Endothelial cell (in vitro differentiated cells): ENCODE data around the gene PUM1. TPM values are rescaled to one million over a fixed set of nuclear protein-coding genes. Genes with fewer than 3 reads are reported as not detected.
A peak's percentile ranks its signal among the peaks of the same experiment; 100 is the strongest.
"Not testable (repeated sequence)": the region's sequence is repeated elsewhere in the genome, so short reads cannot be mapped to it uniquely, and the experiment has no call there.

Experiments used
- DNase-seq: peaks from one replicate; pipeline ENCODE4 v3.0.0; 2021; ENCODE audit warnings: low spot score
- H3K27ac Mint-ChIP-seq: one replicate; pipeline ENCODE4 v1.8.0; 2021; ENCODE audit warnings: mixed read lengths, inconsistent platforms; ENCODE audit not compliant: unreplicated experiment
- H3K27me3 Mint-ChIP-seq: one replicate; pipeline ENCODE4 v1.8.0; 2021; ENCODE audit warnings: mild to moderate bottlenecking, moderate library complexity, mixed read lengths, inconsistent platforms; ENCODE audit not compliant: unreplicated experiment
- H3K36me3 Mint-ChIP-seq: one replicate; pipeline ENCODE4 v1.8.0; 2021; ENCODE audit warnings: mild to moderate bottlenecking, low read depth, mixed read lengths, inconsistent platforms; ENCODE audit not compliant: unreplicated experiment
- H3K4me1 Mint-ChIP-seq: one replicate; pipeline ENCODE4 v1.8.0; 2021; ENCODE audit warnings: mild to moderate bottlenecking, mixed read lengths, inconsistent platforms; ENCODE audit not compliant: unreplicated experiment
- H3K4me3 Mint-ChIP-seq: one replicate; pipeline ENCODE4 v1.8.0; 2021; ENCODE audit warnings: mild to moderate bottlenecking, mixed read lengths, inconsistent platforms; ENCODE audit not compliant: unreplicated experiment
- H3K9me3 Mint-ChIP-seq: one replicate; pipeline ENCODE4 v1.8.0; 2021; ENCODE audit warnings: mixed read lengths, inconsistent platforms; ENCODE audit not compliant: unreplicated experiment
- total RNA-seq: library from RNA; stranded (reverse); fragmentation: NEBNext Ultra II Directional; extraction: Animal tissue kit (Norgen Biotek cat#: 25700); gene quantifications from one replicate; pipeline ENCODE4 v1.2.1, GENCODE V29; 2021; ENCODE audit not compliant: unreplicated experiment
- TF ChIP-seq, protein P1 (sequence below): fragments of 200-600 bp; sonication (generic); IDR thresholded peaks from one replicate; pipeline ENCODE4 v1.5.0; 2021; ENCODE audit warnings: antibody characterized with exemption; ENCODE audit not compliant: unreplicated experiment

The PUM1 gene
- total RNA-seq, 1 donor from 2014 or later = 135 TPM

GRCh38 chr1:30948278-30948677 lies 117.2 kb downstream of the PUM1 start:
- Mint-ChIP-seq H3K27me3 (peaks cover 2% of the 10 kb centered on the region), H3K9me3 (no peaks in the 10 kb centered on the region), H3K36me3 (peaks cover 39% of the 10 kb centered on the region), H3K4me1 (peaks cover 8% of the 10 kb centered on the region), H3K4me3 (peak overlapping the region; percentile 22), H3K27ac (peak overlapping the region; percentile 57)
- DNase-seq = no peak
- TF ChIP-seq, protein P1, sequence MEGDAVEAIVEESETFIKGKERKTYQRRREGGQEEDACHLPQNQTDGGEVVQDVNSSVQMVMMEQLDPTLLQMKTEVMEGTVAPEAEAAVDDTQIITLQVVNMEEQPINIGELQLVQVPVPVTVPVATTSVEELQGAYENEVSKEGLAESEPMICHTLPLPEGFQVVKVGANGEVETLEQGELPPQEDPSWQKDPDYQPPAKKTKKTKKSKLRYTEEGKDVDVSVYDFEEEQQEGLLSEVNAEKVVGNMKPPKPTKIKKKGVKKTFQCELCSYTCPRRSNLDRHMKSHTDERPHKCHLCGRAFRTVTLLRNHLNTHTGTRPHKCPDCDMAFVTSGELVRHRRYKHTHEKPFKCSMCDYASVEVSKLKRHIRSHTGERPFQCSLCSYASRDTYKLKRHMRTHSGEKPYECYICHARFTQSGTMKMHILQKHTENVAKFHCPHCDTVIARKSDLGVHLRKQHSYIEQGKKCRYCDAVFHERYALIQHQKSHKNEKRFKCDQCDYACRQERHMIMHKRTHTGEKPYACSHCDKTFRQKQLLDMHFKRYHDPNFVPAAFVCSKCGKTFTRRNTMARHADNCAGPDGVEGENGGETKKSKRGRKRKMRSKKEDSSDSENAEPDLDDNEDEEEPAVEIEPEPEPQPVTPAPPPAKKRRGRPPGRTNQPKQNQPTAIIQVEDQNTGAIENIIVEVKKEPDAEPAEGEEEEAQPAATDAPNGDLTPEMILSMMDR = no peak

- peaks cover 8% of the 10 kb centered on the region for H3K4me1 Mint-ChIP-seq
- no peak overlapping the region for H3K27ac Mint-ChIP-seq
- H3K36me3 Mint-ChIP-seq = peaks cover 38% of the 10 kb centered on the region
- TF ChIP-seq, protein P1 = no peak
- H3K27me3 Mint-ChIP-seq = peaks cover 2% of the 10 kb centered on the region
- DNase-seq = no peak
- no peaks in the 10 kb centered on the region for H3K9me3 Mint-ChIP-seq
- H3K4me3 Mint-ChIP-seq = peak overlapping the region; percentile 49
These were observed 118.3 kb downstream of the PUM1 start for GRCh38 chr1:30947212-30947611.

- peaks cover 3% of the 10 kb centered on the region for H3K4me1 Mint-ChIP-seq
- no peaks in the 10 kb centered on the region for H3K27me3 Mint-ChIP-seq
- H3K4me3 Mint-ChIP-seq = peak overlapping the region; percentile 28
- no peak for DNase-seq
- H3K9me3 Mint-ChIP-seq = no peaks in the 10 kb centered on the region
- H3K36me3 Mint-ChIP-seq = peaks cover 40% of the 10 kb centered on the region
- no peak overlapping the region for H3K27ac Mint-ChIP-seq
- TF ChIP-seq, protein P1 = no peak
These were observed 123.1 kb downstream of the PUM1 start for GRCh38 chr1:30942326-30942963.

- Mint-ChIP-seq H3K27me3 (no peaks in the 10 kb centered on the region), H3K4me3 (no peak overlapping the region), H3K27ac (no peak overlapping the region), H3K4me1 (no peaks in the 10 kb centered on the region), H3K9me3 (no peaks in the 10 kb centered on the region), H3K36me3 (peaks cover 52% of the 10 kb centered on the region)
- no peak for DNase-seq
- TF ChIP-seq, protein P1 = no peak
These were observed 125.0 kb downstream of the PUM1 start for GRCh38 chr1:30940541-30940940.

DNA sequence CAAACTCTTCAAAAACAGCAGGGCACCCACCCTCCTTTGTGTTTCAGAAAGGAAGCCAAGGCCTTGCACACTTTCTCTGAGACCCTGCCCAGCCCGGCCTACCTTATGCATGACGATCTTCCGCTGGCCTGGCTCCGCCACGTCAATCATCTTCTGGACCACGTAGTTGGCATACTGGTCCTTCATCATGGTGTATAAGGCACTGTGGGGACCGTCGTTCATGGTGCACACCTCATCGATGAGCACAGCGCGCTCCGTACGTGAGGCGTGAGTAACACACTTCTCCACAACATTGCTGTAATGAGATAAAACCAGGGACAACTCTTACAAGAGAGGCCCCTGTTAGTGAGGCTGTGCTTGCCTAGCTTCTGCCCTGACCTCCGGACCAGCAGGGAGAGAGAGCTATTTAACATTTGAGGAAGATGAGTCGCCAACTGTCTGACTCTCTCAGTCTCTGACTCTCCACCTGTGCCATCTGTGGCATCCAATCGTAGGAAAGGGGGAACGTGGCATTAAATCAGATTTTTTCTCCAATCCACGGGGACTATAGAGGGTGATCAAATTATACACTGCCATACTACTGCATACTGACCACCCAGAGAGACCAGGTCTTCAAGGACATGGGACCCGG lies 128.9 kb downstream of the PUM1 start:
- DNase-seq = no peak
- H3K27ac Mint-ChIP-seq = peak overlapping the region; percentile 75
- H3K36me3 Mint-ChIP-seq = peaks cover 60% of the 10 kb centered on the region
- H3K4me3 Mint-ChIP-seq = peak overlapping the region; percentile 81
- H3K4me1 Mint-ChIP-seq = no peaks in the 10 kb centered on the region
- H3K27me3 Mint-ChIP-seq = peaks cover 11% of the 10 kb centered on the region
- TF ChIP-seq, protein P1 = no peak
- H3K9me3 Mint-ChIP-seq = no peaks in the 10 kb centered on the region

DNA sequence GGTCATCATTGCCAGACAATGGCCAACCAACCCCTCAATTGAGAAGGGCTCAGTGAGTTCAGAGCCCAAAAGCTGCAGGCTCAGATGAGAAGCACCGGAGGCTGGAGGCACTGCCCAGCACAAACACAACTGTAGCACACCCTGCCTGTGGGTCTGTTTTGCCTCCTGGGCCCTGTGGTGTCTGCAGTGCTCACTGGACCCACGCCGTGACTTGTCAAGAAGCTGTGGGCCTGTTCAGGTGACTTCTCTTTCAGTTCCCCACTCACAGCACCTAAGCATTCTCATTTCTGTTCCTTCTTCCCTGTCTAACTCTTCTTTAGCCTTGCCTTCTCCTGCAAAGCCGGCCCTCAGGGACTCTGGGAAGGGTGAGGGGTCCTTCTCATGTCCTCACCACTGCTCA lies 129.8 kb downstream of the PUM1 start:
- not testable (repeated sequence) for H3K9me3 Mint-ChIP-seq, H3K27ac Mint-ChIP-seq, DNase-seq, H3K4me3 Mint-ChIP-seq, H3K4me1 Mint-ChIP-seq
- Mint-ChIP-seq H3K27me3 (peaks cover 11% of the 10 kb centered on the region), H3K36me3 (peaks cover 56% of the 10 kb centered on the region)
